GM21367 (cell line): ENCODE results near the gene GPR108.
A peak's percentile ranks its signal among the peaks of the same experiment; 100 is the strongest.

ENCODE experiments used
- ATAC-seq: cut with Tn5 transposase; IDR thresholded peaks from one replicate; pipeline ENCODE4 v1.9.1; 2021; ENCODE audit not compliant: unreplicated experiment

Gene GPR108

GRCh38 chr19:6737873-6738786 lies 750 bp upstream of the GPR108 start:
- ATAC-seq: peak; percentile 3

GRCh38 chr19:6736917-6737283 lies 480 bp downstream of the GPR108 start:
- ATAC-seq: no peak

GRCh38 chr19:6736169-6736916 lies 1.0 kb downstream of the GPR108 start:
- no peak for ATAC-seq

- no peak for ATAC-seq
Observed at GRCh38 chr19:6735181-6735911, 2.0 kb downstream of the GPR108 start.

- no peak for ATAC-seq
Observed at GRCh38 chr19:6734096-6734696, 3.2 kb downstream of the GPR108 start.

GRCh38 chr19:6733338-6734095 lies 3.9 kb downstream of the GPR108 start:
- no peak for ATAC-seq

GRCh38 chr19:6732803-6733337 lies 4.5 kb downstream of the GPR108 start:
- no peak for ATAC-seq

GRCh38 chr19:6731822-6732221 lies 5.6 kb downstream of the GPR108 start:
- ATAC-seq: no peak

- no peak for ATAC-seq
Observed at GRCh38 chr19:6730941-6731670, 6.3 kb downstream of the GPR108 start.

GRCh38 chr19:6730153-6730804 lies 7.1 kb downstream of the GPR108 start:
- ATAC-seq: no peak

- no peak for ATAC-seq
Observed at GRCh38 chr19:6729573-6730152, 7.7 kb downstream of the GPR108 start.

GRCh38 chr19:6728346-6728745 lies 9.0 kb downstream of the GPR108 start:
- no peak for ATAC-seq

GRCh38 chr19:6725513-6726231 lies 11.7 kb downstream of the GPR108 start:
- ATAC-seq: no peak

- ATAC-seq: no peak
Observed at GRCh38 chr19:6724631-6725492, 12.5 kb downstream of the GPR108 start.

GRCh38 chr19:6723738-6724137 lies 13.6 kb downstream of the GPR108 start:
- ATAC-seq: no peak

GRCh38 chr19:6723108-6723618 lies 14.2 kb downstream of the GPR108 start:
- ATAC-seq: no peak

- ATAC-seq: no peak
Observed at GRCh38 chr19:6721773-6722172, 15.6 kb downstream of the GPR108 start.
